22Rv1 (cell line): ENCODE results near the gene CARD11.

Experiments
- ZFX ChIP-seq: fragments of 450-650 bp; IDR thresholded peaks from 2 replicates; pipeline ENCODE4 v1.6.1; 2017; ENCODE audit warnings: antibody characterized with exemption, borderline replicate concordance
- TF ChIP-seq, protein P1 (sequence below): fragments of 450-650 bp; IDR thresholded peaks from 2 replicates; pipeline ENCODE4 v1.5.1; 2017; ENCODE audit warnings: mild to moderate bottlenecking

DNA sequence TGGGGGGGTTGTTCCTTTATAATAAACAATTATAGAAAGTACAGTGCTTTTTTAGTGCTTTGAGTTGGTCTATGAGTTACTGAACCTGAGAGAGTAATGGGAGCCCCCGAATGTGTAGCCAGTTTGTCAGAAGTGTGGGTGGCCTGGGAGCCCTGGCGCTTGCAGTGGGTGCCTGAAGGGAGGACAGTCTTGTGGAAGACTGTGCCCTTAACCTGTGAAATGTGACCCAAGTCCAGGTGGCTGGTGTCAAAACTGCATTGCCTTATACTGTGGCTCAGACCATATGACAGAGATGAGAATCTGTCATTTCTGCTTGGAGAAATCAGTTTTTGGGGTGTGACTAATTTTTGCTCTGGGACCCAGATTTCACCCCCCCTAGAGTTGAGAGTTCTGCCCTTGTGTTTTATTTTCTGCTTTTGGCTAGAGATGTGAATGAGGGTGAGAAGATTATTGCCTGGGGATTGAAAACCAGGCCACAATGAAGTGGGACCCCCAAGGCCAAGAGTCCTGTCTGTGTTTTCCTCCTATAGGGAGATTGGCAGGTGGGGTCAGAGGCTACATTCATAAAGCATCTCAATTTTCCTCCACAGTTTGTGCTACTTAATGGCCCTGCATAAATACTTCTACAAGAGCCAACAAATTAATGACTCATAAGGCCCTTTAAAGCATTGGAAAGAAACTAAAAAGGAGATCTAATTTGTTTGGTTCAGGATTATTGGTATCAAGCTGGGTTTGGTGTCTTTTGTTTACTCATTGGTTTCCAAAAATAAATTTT is 24.1 kb upstream of the CARD11 start:
- TF ChIP-seq, protein P1, sequence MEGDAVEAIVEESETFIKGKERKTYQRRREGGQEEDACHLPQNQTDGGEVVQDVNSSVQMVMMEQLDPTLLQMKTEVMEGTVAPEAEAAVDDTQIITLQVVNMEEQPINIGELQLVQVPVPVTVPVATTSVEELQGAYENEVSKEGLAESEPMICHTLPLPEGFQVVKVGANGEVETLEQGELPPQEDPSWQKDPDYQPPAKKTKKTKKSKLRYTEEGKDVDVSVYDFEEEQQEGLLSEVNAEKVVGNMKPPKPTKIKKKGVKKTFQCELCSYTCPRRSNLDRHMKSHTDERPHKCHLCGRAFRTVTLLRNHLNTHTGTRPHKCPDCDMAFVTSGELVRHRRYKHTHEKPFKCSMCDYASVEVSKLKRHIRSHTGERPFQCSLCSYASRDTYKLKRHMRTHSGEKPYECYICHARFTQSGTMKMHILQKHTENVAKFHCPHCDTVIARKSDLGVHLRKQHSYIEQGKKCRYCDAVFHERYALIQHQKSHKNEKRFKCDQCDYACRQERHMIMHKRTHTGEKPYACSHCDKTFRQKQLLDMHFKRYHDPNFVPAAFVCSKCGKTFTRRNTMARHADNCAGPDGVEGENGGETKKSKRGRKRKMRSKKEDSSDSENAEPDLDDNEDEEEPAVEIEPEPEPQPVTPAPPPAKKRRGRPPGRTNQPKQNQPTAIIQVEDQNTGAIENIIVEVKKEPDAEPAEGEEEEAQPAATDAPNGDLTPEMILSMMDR, result no peak
- TF ChIP-seq ZFX, result no peak
